Loucy (cell line): ENCODE data around the gene CRYZ.
A peak's percentile ranks its signal among the peaks of the same experiment; 100 is the strongest.

Experiments used
- H2AFZ ChIP-seq: fragments of 200-600 bp; sonication (generic); 2 replicates; pipeline ENCODE4 v1.6.0; 2016; ENCODE audit warnings: antibody characterized with exemption, mild to moderate bottlenecking, low read length, moderate library complexity
- H3F3A ChIP-seq: fragments of 200-600 bp; 2 replicates; pipeline ENCODE4 v1.6.0; 2016; ENCODE audit warnings: antibody characterized with exemption, low read depth, mild to moderate bottlenecking
- H3K27me3 ChIP-seq: fragments of 200-600 bp; sonication (generic); 2 replicates; pipeline ENCODE4 v1.6.1; 2014; ENCODE audit warnings: low read length, mild to moderate bottlenecking; ENCODE audit not compliant: insufficient read depth, poor library complexity, severe bottlenecking
- H3K36me3 ChIP-seq: fragments of 200-600 bp; sonication (generic); 2 replicates; pipeline ENCODE4 v1.6.1; 2016; ENCODE audit warnings: low read length; ENCODE audit not compliant: insufficient read depth
- H3K4me1 ChIP-seq: fragments of 200-600 bp; sonication (generic); 2 replicates; pipeline ENCODE4 v1.5.1; 2014; ENCODE audit warnings: low read length, mild to moderate bottlenecking; ENCODE audit not compliant: insufficient read depth, poor library complexity, severe bottlenecking
- H3K4me2 ChIP-seq: fragments of 200-600 bp; sonication (generic); 2 replicates; pipeline ENCODE4 v1.6.0; 2014; ENCODE audit warnings: antibody characterized with exemption, low read length, low read depth, mild to moderate bottlenecking; ENCODE audit not compliant: poor library complexity, severe bottlenecking
- H3K4me3 ChIP-seq: fragments of 200-600 bp; sonication (generic); 2 replicates; pipeline ENCODE4 v1.5.1; 2014; ENCODE audit warnings: low read length, mild to moderate bottlenecking, mixed read lengths; ENCODE audit not compliant: poor library complexity, severe bottlenecking
- H3K79me2 ChIP-seq: fragments of 200-600 bp; sonication (generic); 2 replicates; pipeline ENCODE4 v1.6.1; 2014; ENCODE audit warnings: low read length; ENCODE audit not compliant: insufficient read depth
- H3K9ac ChIP-seq: fragments of 200-600 bp; sonication (generic); 2 replicates; pipeline ENCODE4 v1.6.0; 2014; ENCODE audit warnings: mild to moderate bottlenecking, low read depth, low read length, moderate library complexity; ENCODE audit not compliant: poor library complexity, severe bottlenecking
- H3K9me2 ChIP-seq: fragments of 200-600 bp; sonication (generic); replicated peaks from 2 replicates; pipeline ENCODE4 v1.6.1; 2016; ENCODE audit warnings: low read depth, low read length, mixed read lengths
- H3K9me3 ChIP-seq: fragments of 200-600 bp; sonication (generic); 2 replicates; pipeline ENCODE4 v1.6.1; 2014; ENCODE audit warnings: mild to moderate bottlenecking, antibody characterized with exemption, low read length, low read depth; ENCODE audit not compliant: insufficient read depth
- H4K20me1 ChIP-seq: fragments of 200-600 bp; sonication (generic); 2 replicates; pipeline ENCODE4 v1.6.0; 2014; ENCODE audit warnings: antibody characterized with exemption, low read length, mild to moderate bottlenecking; ENCODE audit not compliant: insufficient read depth, poor library complexity, severe bottlenecking
- CTCF ChIP-seq: fragments of 200-600 bp; sonication (generic); conservative IDR thresholded peaks from 2 replicates; pipeline ENCODE4 v1.5.1; 2014; ENCODE audit warnings: mild to moderate bottlenecking, antibody characterized with exemption, low read length
- EZH2phosphoT487 ChIP-seq: fragments of 200-600 bp; IDR thresholded peaks from 2 replicates; pipeline ENCODE4 v1.6.1; 2018; ENCODE audit warnings: antibody characterized with exemption, mild to moderate bottlenecking, moderate library complexity, borderline replicate concordance

Gene CRYZ

GRCh38 chr1:74732960-74733603 is at the start of gene CRYZ, which contains the start of gene TYW3:
Gene CRYZ (minus strand): TSS chr1:74733050. CDS start chr1:74724821, 8,229 bp downstream.
Gene TYW3 (plus strand): TSS chr1:74733152. CDS start chr1:74733245, 93 bp downstream.
- Histone ChIP-seq H2AFZ (peak within 1 kb of the TSS; percentile 94), H3K36me3 (peaks cover 11% of the 10 kb centered on the region; the same call in 1 of the 2 replicates), H3K9me3 (no peaks in the 10 kb centered on the region), H3K79me2 (peaks cover 39% of the 10 kb centered on the region), H3K9me2 (no peaks in the 10 kb centered on the region), H3K4me1 (peaks cover 47% of the 10 kb centered on the region), H3K9ac (peak within 1 kb of the TSS; percentile 94), H4K20me1 (peaks cover 12% of the 10 kb centered on the region), H3F3A (0 out of 2 replicates have a peak, but pooled peaks cover 3% of the 10 kb centered on the region), H3K4me2 (peak within 1 kb of the TSS; percentile 90), H3K27me3 (no peaks in the 10 kb centered on the region), H3K4me3 (peak within 1 kb of the TSS; percentile 84)
- TF ChIP-seq EZH2phosphoT487 (no peak), CTCF (no peak)

GRCh38 chr1:74780594-74780993 is 47.7 kb upstream of the CRYZ start:
- Histone ChIP-seq H3K27me3 (no peaks in the 10 kb centered on the region), H3K79me2 (no peaks in the 10 kb centered on the region), H3K4me1 (no peaks in the 10 kb centered on the region), H2AFZ (no peak overlapping the region), H3F3A (no peaks in the 10 kb centered on the region), H3K4me2 (no peak overlapping the region), H3K36me3 (no peaks in the 10 kb centered on the region), H3K9me3 (no peaks in the 10 kb centered on the region), H3K9me2 (no peaks in the 10 kb centered on the region), H3K9ac (no peak overlapping the region), H3K4me3 (no peak overlapping the region), H4K20me1 (no peaks in the 10 kb centered on the region)
- TF ChIP-seq CTCF (no peak), EZH2phosphoT487 (no peak)

- H3K27me3 ChIP-seq, result no peaks in the 10 kb centered on the region
- no peak overlapping the region for H3K9ac ChIP-seq
- H3K9me2 ChIP-seq, result no peaks in the 10 kb centered on the region
- no peaks in the 10 kb centered on the region for H3K36me3 ChIP-seq
- H3K4me2 ChIP-seq, result no peak overlapping the region
- H3K79me2 ChIP-seq, result no peaks in the 10 kb centered on the region
- H3K4me3 ChIP-seq, result no peak overlapping the region
- TF ChIP-seq EZH2phosphoT487, result no peak
- H3F3A ChIP-seq, result no peaks in the 10 kb centered on the region
- no peak overlapping the region for H2AFZ ChIP-seq
- H3K4me1 ChIP-seq, result no peaks in the 10 kb centered on the region
- no peaks in the 10 kb centered on the region for H3K9me3 ChIP-seq
- no peaks in the 10 kb centered on the region for H4K20me1 ChIP-seq
These were observed 46.9 kb upstream of the CRYZ start for GRCh38 chr1:74779750-74780149.

- no peak overlapping the region for H3K4me2 ChIP-seq
- H3K36me3 ChIP-seq, result no peaks in the 10 kb centered on the region
- no peak overlapping the region for H3K4me3 ChIP-seq
- no peak for TF ChIP-seq EZH2phosphoT487
- no peak for TF ChIP-seq CTCF
- H3F3A ChIP-seq, result no peaks in the 10 kb centered on the region
- H3K9me2 ChIP-seq, result no peaks in the 10 kb centered on the region
- 0 out of 2 replicates have a peak overlapping the region, but pooled peaks have one; percentile 18 for H2AFZ ChIP-seq
- H3K4me1 ChIP-seq, result peaks cover 4% of the 10 kb centered on the region
- H3K9ac ChIP-seq, result no peak overlapping the region
- no peaks in the 10 kb centered on the region for H4K20me1 ChIP-seq
- no peaks in the 10 kb centered on the region for H3K79me2 ChIP-seq
- no peaks in the 10 kb centered on the region for H3K9me3 ChIP-seq
- H3K27me3 ChIP-seq, result no peaks in the 10 kb centered on the region
These were observed 44.7 kb upstream of the CRYZ start for GRCh38 chr1:74777525-74777924.
